H1 (cell line): ENCODE measurements around the gene AFF1.

ENCODE experiments used
- CBX5 ChIP-seq: fragments of 300-800, 300-1000 bp; sonication (generic); IDR thresholded peaks from 2 replicates; pipeline ENCODE4 v1.7.1; 2016; ENCODE audit warnings: antibody characterized with exemption, low read length, low read depth
- CBX8 ChIP-seq: fragments of 300-800, 300-1000 bp; sonication (generic); IDR thresholded peaks from 2 replicates; pipeline ENCODE4 v1.7.1; 2016; ENCODE audit warnings: low read depth, low read length, borderline replicate concordance
- EZH2 ChIP-seq: fragments of 200-600 bp; sonication (generic); IDR thresholded peaks from 2 replicates; pipeline ENCODE4 v1.7.1; 2012; ENCODE audit warnings: low read depth, mild to moderate bottlenecking, moderate library complexity, low read length, inconsistent platforms; ENCODE audit not compliant: severe bottlenecking
- FOSL1 ChIP-seq: IDR thresholded peaks from 2 replicates; pipeline ENCODE4 v1.6.1; 2011; ENCODE audit warnings: mild to moderate bottlenecking, low read depth, low read length, moderate library complexity; ENCODE audit not compliant: insufficient read depth
- GABPA ChIP-seq: IDR thresholded peaks from 2 replicates; pipeline ENCODE4 v1.6.1; 2011; ENCODE audit warnings: mild to moderate bottlenecking, low read length, moderate library complexity, borderline replicate concordance; ENCODE audit not compliant: insufficient read depth
- POLR2A ChIP-seq, 2 experiments: IDR thresholded peaks; 1 replicate in 1 of 2; 2 replicates in 1 of 2; pipeline ENCODE4 v1.6.1; 2011; ENCODE audit warnings: low read depth in 2 of 2, low read length in 2 of 2, mild to moderate bottlenecking in 2 of 2; ENCODE audit errors: control extremely low read depth in 1 of 2
- POLR2AphosphoS5 ChIP-seq: IDR thresholded peaks from 2 replicates; pipeline ENCODE4 v1.6.1; 2011; ENCODE audit warnings: low read depth, low read length
- TF ChIP-seq, protein P1 (sequence below), 3 experiments: IDR thresholded peaks; 1 replicate in 2 of 3; 2 replicates in 1 of 3; pipeline versions ENCODE4 v1.5.1 to v1.6.1; 2011; ENCODE audit warnings: low read length in 3 of 3, mild to moderate bottlenecking in 3 of 3, inconsistent platforms in 2 of 3, low read depth in 1 of 3, moderate library complexity in 1 of 3; ENCODE audit not compliant: insufficient read depth in 1 of 3; ENCODE audit errors: control extremely low read depth in 1 of 3

GRCh38 chr4:87103691-87104187 is 168.9 kb downstream of the AFF1 start:
- TF ChIP-seq, protein P1, sequence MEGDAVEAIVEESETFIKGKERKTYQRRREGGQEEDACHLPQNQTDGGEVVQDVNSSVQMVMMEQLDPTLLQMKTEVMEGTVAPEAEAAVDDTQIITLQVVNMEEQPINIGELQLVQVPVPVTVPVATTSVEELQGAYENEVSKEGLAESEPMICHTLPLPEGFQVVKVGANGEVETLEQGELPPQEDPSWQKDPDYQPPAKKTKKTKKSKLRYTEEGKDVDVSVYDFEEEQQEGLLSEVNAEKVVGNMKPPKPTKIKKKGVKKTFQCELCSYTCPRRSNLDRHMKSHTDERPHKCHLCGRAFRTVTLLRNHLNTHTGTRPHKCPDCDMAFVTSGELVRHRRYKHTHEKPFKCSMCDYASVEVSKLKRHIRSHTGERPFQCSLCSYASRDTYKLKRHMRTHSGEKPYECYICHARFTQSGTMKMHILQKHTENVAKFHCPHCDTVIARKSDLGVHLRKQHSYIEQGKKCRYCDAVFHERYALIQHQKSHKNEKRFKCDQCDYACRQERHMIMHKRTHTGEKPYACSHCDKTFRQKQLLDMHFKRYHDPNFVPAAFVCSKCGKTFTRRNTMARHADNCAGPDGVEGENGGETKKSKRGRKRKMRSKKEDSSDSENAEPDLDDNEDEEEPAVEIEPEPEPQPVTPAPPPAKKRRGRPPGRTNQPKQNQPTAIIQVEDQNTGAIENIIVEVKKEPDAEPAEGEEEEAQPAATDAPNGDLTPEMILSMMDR (IDR thresholded peaks at IDR 0.05; ENCODE audit: control extremely low read depth in 1 of 3, insufficient read depth in 1 of 3, low read depth in 1 of 3, low read length in 3 of 3): no peak
- TF ChIP-seq FOSL1: no peak
- no peak for TF ChIP-seq POLR2AphosphoS5
- TF ChIP-seq EZH2: no peak
- no peak for TF ChIP-seq CBX8
- TF ChIP-seq POLR2A (IDR thresholded peaks at IDR 0.05; ENCODE audit: control extremely low read depth in 1 of 2, low read depth in 2 of 2, low read length in 2 of 2): no peak
- TF ChIP-seq CBX5: no peak
- TF ChIP-seq GABPA: no peak
